Measurements from ENCODE around the gene NANS. TPM values are rescaled to one million over a fixed set of nuclear protein-coding genes. Genes with fewer than 3 reads are reported as not detected.

NANS gene
- total and polyA plus RNA-seq, 10 of the 15 experiments (the other 5 are each of a cell fraction or from before 2014, with no cell fraction given): 21.0 to 126 (median 52.3) TPM

- ChIA-PET RAD21 (ENCODE audit: unreplicated experiment) (interaction anchor here (2.1 to 3.7 kb wide), 2 partner anchors 10 to 13 kb away, joined by 6 to 23 read pairs; no protein-coding TSS in a partner anchor), SMC1A (ENCODE audit: uncharacterized antibody, unreplicated experiment) (interaction anchor here (0.8 kb wide), 1 partner anchor 15 kb away, joined by 3 read pairs; no protein-coding TSS in a partner anchor), CTCF (interaction anchor here (2.4 kb wide), 1 partner anchor 172 kb away, joined by 6 read pairs; no protein-coding TSS in a partner anchor), POLR2A (interaction anchor here (0.9 kb wide), 1 partner anchor 12 kb away, joined by 3 read pairs; no protein-coding TSS in a partner anchor)
- in situ Hi-C loops (cut with MboI): no loop called here
- Histone ChIP-seq H3K36me3 (ENCODE audit: control insufficient read depth in 2 of 2, insufficient read depth in 2 of 2, low read length in 1 of 2) (peaks cover 15 to 24% of the 10 kb centered on the region in 2 experiments), H3K9me3 (replicated peaks; ENCODE audit: control insufficient read depth, insufficient read depth, low read length) (no peaks in the 10 kb centered on the region; the same call in 2 of the 3 replicates), H3K79me2 (ENCODE audit: control insufficient read depth, insufficient read depth, low read length) (peaks cover 14% of the 10 kb centered on the region), H3K4me3 (no peak overlapping the region), H3K9ac (ENCODE audit: control insufficient read depth, insufficient read depth, low read length) (no peak overlapping the region), H3K4me2 (ENCODE audit: control insufficient read depth, insufficient read depth) (no peak overlapping the region), H3K4me1 (ENCODE audit: control insufficient read depth, insufficient read depth, low read length) (peaks cover 39% of the 10 kb centered on the region), H3K27ac (ENCODE audit: control insufficient read depth, insufficient read depth) (no peak overlapping the region), H3K27me3 (replicated peaks in 1 of 2; ENCODE audit: control insufficient read depth in 2 of 2, insufficient read depth in 2 of 2, low read length in 1 of 2) (no peaks in the 10 kb centered on the region), H2AFZ (ENCODE audit: control insufficient read depth, low read depth, low read length) (no peak overlapping the region), H4K20me1 (ENCODE audit: control insufficient read depth, insufficient read depth) (no peaks in the 10 kb centered on the region)
- DNase-seq (ENCODE audit: low read depth, low spot score) (no peak), FAIRE-seq (no peak), ATAC-seq (no peak)
- WGBS (ENCODE audit: insufficient coverage, insufficient replicate concordance, low lambda C conversion rate, missing lambda C conversion rate): 96% methylated on average over 5 of the region's 5 CpGs
- BruUV-seq (replicated peaks): no TSS peak
- intact Hi-C loops (cut with micrococcal nuclease; ENCODE audit: unreplicated experiment): no loop called here
- TF ChIP-seq CHD1 (IDR thresholded peaks at IDR 0.05; ENCODE audit: low read depth, low read length): no peak
- TF ChIP-seq SMAD5 (IDR thresholded peaks at IDR 0.05; ENCODE audit: low read depth): no peak
Measured at GRCh38 chr9:98096091-98096490, 39.6 kb downstream of the NANS start.

- no peak for DNase-seq (ENCODE audit: low read depth, low spot score)
- ChIA-PET CTCF (interaction anchor here (0.5 to 4.0 kb wide), 19 partner anchors 12 to 221 kb away, joined by 3 to 30 read pairs (median 5); partner anchors contain the start of genes TRIM14 and TRMO), RAD21 (ENCODE audit: unreplicated experiment) (interaction anchor here (0.7 to 3.7 kb wide), 11 partner anchors 9 to 174 kb away, joined by 3 to 23 read pairs (median 5); partner anchors contain the start of genes CORO2A, TBC1D2 and TRIM14), SMC1A (ENCODE audit: uncharacterized antibody, unreplicated experiment) (interaction anchor here (0.9 to 6.3 kb wide), 16 partner anchors 8 to 159 kb away, joined by 3 to 72 read pairs (median 6); partner anchors contain the start of gene TRIM14), POLR2A (interaction anchor here (0.8 to 2.0 kb wide), 7 partner anchors 12 to 402 kb away, joined by 3 to 19 read pairs (median 3); partner anchors contain the start of gene TBC1D2)
- in situ Hi-C loops (cut with MboI) (no loop called here), intact Hi-C loops (cut with micrococcal nuclease; ENCODE audit: unreplicated experiment) (no loop called here)
- Histone ChIP-seq H3K36me3 (ENCODE audit: control insufficient read depth in 2 of 2, insufficient read depth in 2 of 2, low read length in 1 of 2) (peaks cover 15 to 22% of the 10 kb centered on the region in 2 experiments), H3K9me3 (replicated peaks; ENCODE audit: control insufficient read depth, insufficient read depth, low read length) (no peaks in the 10 kb centered on the region; the same call in 2 of the 3 replicates), H2AFZ (ENCODE audit: control insufficient read depth, low read depth, low read length) (no peak overlapping the region), H3K27ac (ENCODE audit: control insufficient read depth, insufficient read depth) (peak overlapping the region; percentile 75), H3K9ac (ENCODE audit: control insufficient read depth, insufficient read depth, low read length) (peak overlapping the region; percentile 8; the same call in 1 of the 2 replicates), H3K4me3 (0 out of 2 replicates have a peak overlapping the region, but pooled peaks have one; percentile 9), H3K4me1 (ENCODE audit: control insufficient read depth, insufficient read depth, low read length) (peaks cover 52% of the 10 kb centered on the region), H3K27me3 (replicated peaks in 1 of 2; ENCODE audit: control insufficient read depth in 2 of 2, insufficient read depth in 2 of 2, low read length in 1 of 2) (no peaks in the 10 kb centered on the region), H4K20me1 (ENCODE audit: control insufficient read depth, insufficient read depth) (no peaks in the 10 kb centered on the region), H3K4me2 (ENCODE audit: control insufficient read depth, insufficient read depth) (peak overlapping the region; percentile 26; the same call in 1 of the 2 replicates), H3K79me2 (ENCODE audit: control insufficient read depth, insufficient read depth, low read length) (peaks cover 20% of the 10 kb centered on the region)
- WGBS (ENCODE audit: insufficient coverage, insufficient replicate concordance, low lambda C conversion rate, missing lambda C conversion rate): 1% methylated on average over 4 of the region's 4 CpGs
- peak; percentile 56 for ATAC-seq
- BruUV-seq (replicated peaks): no TSS peak
- peak; percentile 81 for FAIRE-seq
- TF ChIP-seq CBFB (IDR thresholded peaks at IDR 0.05; ENCODE audit: low read depth): no peak
- TF ChIP-seq SUPT20H (IDR thresholded peaks at IDR 0.05; ENCODE audit: borderline replicate concordance, control insufficient read depth, low read depth, low read length): no peak
- TF ChIP-seq ETV6 (conservative IDR thresholded peaks at IDR 0.05 in 1 of 2, IDR thresholded peaks at IDR 0.05 in 1 of 2; ENCODE audit: borderline replicate concordance in 1 of 2, low read depth in 1 of 2): no peak
- TF ChIP-seq NFXL1 (IDR thresholded peaks at IDR 0.05; ENCODE audit: borderline replicate concordance): no peak
- TF ChIP-seq MYC (IDR thresholded peaks at IDR 0.05; ENCODE audit: insufficient read depth, insufficient read length, insufficient replicate concordance, low read length, severe bottlenecking): no peak
- TF ChIP-seq SRF (IDR thresholded peaks at IDR 0.05; ENCODE audit: low read depth in 2 of 2, low read length in 2 of 2): no peak
- no peak for TF ChIP-seq CHD1 (IDR thresholded peaks at IDR 0.05; ENCODE audit: low read depth, low read length)
- no peak for TF ChIP-seq NKRF (conservative IDR thresholded peaks at IDR 0.05)
- peak; percentile 92 for TF ChIP-seq RELB (IDR thresholded peaks at IDR 0.05; ENCODE audit: low read depth)
- TF ChIP-seq EP300 (IDR thresholded peaks at IDR 0.05; ENCODE audit: borderline replicate concordance in 1 of 2, control insufficient read depth in 1 of 2, low read depth in 2 of 2, low read length in 2 of 2): no peak
Measured at GRCh38 chr9:98097836-98098235, 41.3 kb downstream of the NANS start.

All from GM12878 (cell line).